HEK293 (cell line): ENCODE measurements around the gene KLHL4.

Experiments used
- CTCF ChIA-PET: fragments of 350-600 bp; formaldehyde crosslinking; extraction: SDS; loops from one replicate; lab custom pipeline; 2021; ENCODE audit warnings: antibody characterized with exemption; lab: Yijun Ruan, JAX
- POLR2A ChIA-PET: fragments of 300-600 bp; formaldehyde crosslinking; extraction: SDS; loops from one replicate; lab custom pipeline; 2020; ENCODE audit warnings: antibody characterized with exemption, inconsistent platforms; lab: Yijun Ruan, JAX
- H3K27ac ChIP-seq: fragments of 200-500 bp; sonication (Bioruptor generic); 2 replicates; pipeline ENCODE4 v1.5.1; 2014; ENCODE audit warnings: low read depth, low read length, control low read depth, inconsistent platforms; ENCODE audit errors: extremely low read depth
- H3K36me3 ChIP-seq, 2 experiments: fragments of 200-500 bp in 1 of 2; sonication (Bioruptor generic) in 1 of 2; 1 replicate in 1 of 2; 2 replicates in 1 of 2; pipeline ENCODE4 v1.5.1; 2014 to 2017; ENCODE audit warnings: inconsistent platforms in 2 of 2, low read length in 2 of 2; ENCODE audit not compliant: control insufficient read depth in 2 of 2, insufficient read depth in 1 of 2
- H3K4me1 ChIP-seq: fragments of 200-500 bp; sonication (Bioruptor generic); 2 replicates; pipeline ENCODE4 v1.5.1; 2014; ENCODE audit warnings: mild to moderate bottlenecking, low read length, inconsistent platforms; ENCODE audit not compliant: control insufficient read depth, insufficient read depth
- H3K4me3 ChIP-seq: 2 replicates; pipeline ENCODE4 v1.5.1; 2011; ENCODE audit warnings: low read depth, mild to moderate bottlenecking, control low read depth, low read length, moderate library complexity
- H3K9me3 ChIP-seq: fragments of 200-500 bp; sonication (Bioruptor generic); 2 replicates; pipeline ENCODE4 v1.5.1; 2014; ENCODE audit warnings: low read depth, low read length, inconsistent platforms; ENCODE audit not compliant: control insufficient read depth, insufficient read depth
- IKZF3 ChIP-seq: fragments of 450-650 bp; IDR thresholded peaks from 2 replicates; pipeline ENCODE4 v1.5.0; 2018; ENCODE audit warnings: missing biosample characterization, mild to moderate bottlenecking, missing genetic modification characterization, moderate library complexity
- OVOL3 ChIP-seq: fragments of 450-650 bp; formaldehyde crosslinking; IDR thresholded peaks from 2 replicates; pipeline ENCODE4 v1.5.1; 2016; ENCODE audit warnings: missing biosample characterization, missing genetic modification characterization
- ZFP41 ChIP-seq: fragments of 450-650 bp; formaldehyde crosslinking; IDR thresholded peaks from 2 replicates; pipeline ENCODE4 v1.5.1; 2016; ENCODE audit warnings: missing biosample characterization, missing genetic modification characterization, borderline replicate concordance
- ZNF133 ChIP-seq: fragments of 450-650 bp; formaldehyde crosslinking; IDR thresholded peaks from 2 replicates; pipeline ENCODE4 v1.5.1; 2016; ENCODE audit warnings: missing biosample characterization, missing genetic modification characterization
- ZNF324 ChIP-seq: fragments of 450-650 bp; formaldehyde crosslinking; IDR thresholded peaks from 2 replicates; pipeline ENCODE4 v1.5.1; 2016; ENCODE audit warnings: missing biosample characterization, missing genetic modification characterization
- ZNF426 ChIP-seq: fragments of 450-650 bp; formaldehyde crosslinking; IDR thresholded peaks from 2 replicates; pipeline ENCODE4 v1.5.1; 2017; ENCODE audit warnings: missing biosample characterization, missing genetic modification characterization, mild to moderate bottlenecking, inconsistent platforms, moderate library complexity
- ZNF596 ChIP-seq: fragments of 450-650 bp; IDR thresholded peaks from 2 replicates; pipeline ENCODE4 v1.5.0; 2018; ENCODE audit warnings: missing biosample characterization, mild to moderate bottlenecking, missing genetic modification characterization, moderate library complexity
- ZNF621 ChIP-seq: fragments of 450-650 bp; formaldehyde crosslinking; IDR thresholded peaks from 2 replicates; pipeline ENCODE4 v1.5.1; 2017; ENCODE audit warnings: missing biosample characterization, missing genetic modification characterization
- ZNF837 ChIP-seq: fragments of 450-650 bp; formaldehyde crosslinking; IDR thresholded peaks from 2 replicates; pipeline ENCODE4 v1.5.1; 2016; ENCODE audit warnings: missing biosample characterization, missing genetic modification characterization
- TF ChIP-seq, protein P1 (sequence below): fragments of 450-650 bp; formaldehyde crosslinking; optimal IDR thresholded peaks from 2 replicates; pipeline ENCODE3; 2016; ENCODE audit warnings: missing biosample characterization, mild to moderate bottlenecking, missing genetic modification characterization
- TF ChIP-seq, protein P2 (sequence below): fragments of 450-650 bp; formaldehyde crosslinking; IDR thresholded peaks from 2 replicates; pipeline ENCODE4 v1.5.1; 2017; ENCODE audit warnings: missing biosample characterization, mild to moderate bottlenecking, missing genetic modification characterization, moderate library complexity
- TF ChIP-seq, protein P3 (sequence below): fragments of 450-650 bp; formaldehyde crosslinking; IDR thresholded peaks from 2 replicates; pipeline ENCODE4 v1.5.1; 2016; ENCODE audit warnings: missing biosample characterization, missing genetic modification characterization
- TF ChIP-seq, protein P4 (sequence below): fragments of 450-650 bp; formaldehyde crosslinking; IDR thresholded peaks from 2 replicates; pipeline ENCODE4 v1.5.1; 2017; ENCODE audit warnings: missing biosample characterization, missing genetic modification characterization
- TF ChIP-seq, protein P5 (sequence below): fragments of 450-650 bp; formaldehyde crosslinking; conservative IDR thresholded peaks from 2 replicates; pipeline ENCODE4 v1.5.1; 2016; ENCODE audit warnings: low read depth, missing biosample characterization, missing genetic modification characterization
- TF ChIP-seq, protein P6 (sequence below): fragments of 450-650 bp; formaldehyde crosslinking; IDR thresholded peaks from 2 replicates; pipeline ENCODE4 v1.5.1; 2016; ENCODE audit warnings: missing biosample characterization, missing genetic modification characterization
- TF ChIP-seq, protein P7 (sequence below): fragments of 450-650 bp; formaldehyde crosslinking; IDR thresholded peaks from 2 replicates; pipeline ENCODE4 v1.5.1; 2016; ENCODE audit warnings: missing biosample characterization, missing genetic modification characterization
- TF ChIP-seq, protein P8 (sequence below): fragments of 450-650 bp; formaldehyde crosslinking; IDR thresholded peaks from 2 replicates; pipeline ENCODE4 v1.5.1; 2016; ENCODE audit warnings: missing biosample characterization, missing genetic modification characterization
- TF ChIP-seq, protein P9 (sequence below): fragments of 450-650 bp; formaldehyde crosslinking; IDR thresholded peaks from 2 replicates; pipeline ENCODE4 v1.5.1; 2016; ENCODE audit warnings: missing biosample characterization, missing genetic modification characterization

KLHL4 gene

DNA sequence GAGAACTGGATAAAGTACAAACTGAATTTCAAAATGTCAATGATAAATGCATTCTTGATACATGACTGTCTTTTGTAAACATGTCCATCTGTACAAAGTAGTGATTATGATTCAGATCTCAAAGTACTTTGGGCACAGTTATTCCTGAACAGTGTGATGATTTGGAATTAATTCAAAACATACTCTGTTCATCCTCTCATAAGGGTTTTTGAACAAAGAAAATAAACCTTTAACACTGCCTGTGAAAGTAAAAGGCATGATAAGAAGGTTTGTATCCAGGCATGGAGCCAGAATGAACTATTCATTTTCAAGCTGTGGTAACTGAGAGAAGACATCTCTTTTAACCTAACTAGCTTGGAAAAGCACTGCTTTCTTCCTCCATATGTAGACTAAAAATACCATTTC lies 883 bp upstream of the KLHL4 start:
- ChIA-PET POLR2A (no interaction called here), CTCF (interaction anchor here (0.6 to 1.5 kb wide), 2 partner anchors 150 to 178 kb away, joined by 3 to 4 read pairs; no protein-coding TSS in a partner anchor)
- TF ChIP-seq ZNF426 (no peak), IKZF3 (tag by site-specific recombination) (no peak), ZNF133 (tag by site-specific recombination) (no peak), ZNF596 (tag by site-specific recombination) (no peak), ZFP41 (tag by site-specific recombination) (no peak)
- TF ChIP-seq, protein P1, sequence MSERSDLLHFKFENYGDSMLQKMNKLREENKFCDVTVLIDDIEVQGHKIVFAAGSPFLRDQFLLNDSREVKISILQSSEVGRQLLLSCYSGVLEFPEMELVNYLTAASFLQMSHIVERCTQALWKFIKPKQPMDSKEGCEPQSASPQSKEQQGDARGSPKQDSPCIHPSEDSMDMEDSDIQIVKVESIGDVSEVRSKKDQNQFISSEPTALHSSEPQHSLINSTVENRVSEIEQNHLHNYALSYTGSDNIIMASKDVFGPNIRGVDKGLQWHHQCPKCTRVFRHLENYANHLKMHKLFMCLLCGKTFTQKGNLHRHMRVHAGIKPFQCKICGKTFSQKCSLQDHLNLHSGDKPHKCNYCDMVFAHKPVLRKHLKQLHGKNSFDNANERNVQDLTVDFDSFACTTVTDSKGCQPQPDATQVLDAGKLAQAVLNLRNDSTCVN (tag by site-specific recombination), result no peak
- TF ChIP-seq, protein P2, sequence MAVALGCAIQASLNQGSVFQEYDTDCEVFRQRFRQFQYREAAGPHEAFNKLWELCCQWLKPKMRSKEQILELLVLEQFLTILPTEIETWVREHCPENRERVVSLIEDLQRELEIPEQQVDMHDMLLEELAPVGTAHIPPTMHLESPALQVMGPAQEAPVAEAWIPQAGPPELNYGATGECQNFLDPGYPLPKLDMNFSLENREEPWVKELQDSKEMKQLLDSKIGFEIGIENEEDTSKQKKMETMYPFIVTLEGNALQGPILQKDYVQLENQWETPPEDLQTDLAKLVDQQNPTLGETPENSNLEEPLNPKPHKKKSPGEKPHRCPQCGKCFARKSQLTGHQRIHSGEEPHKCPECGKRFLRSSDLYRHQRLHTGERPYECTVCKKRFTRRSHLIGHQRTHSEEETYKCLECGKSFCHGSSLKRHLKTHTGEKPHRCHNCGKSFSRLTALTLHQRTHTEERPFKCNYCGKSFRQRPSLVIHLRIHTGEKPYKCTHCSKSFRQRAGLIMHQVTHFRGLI (tag by site-specific recombination), result no peak
- TF ChIP-seq, protein P3, sequence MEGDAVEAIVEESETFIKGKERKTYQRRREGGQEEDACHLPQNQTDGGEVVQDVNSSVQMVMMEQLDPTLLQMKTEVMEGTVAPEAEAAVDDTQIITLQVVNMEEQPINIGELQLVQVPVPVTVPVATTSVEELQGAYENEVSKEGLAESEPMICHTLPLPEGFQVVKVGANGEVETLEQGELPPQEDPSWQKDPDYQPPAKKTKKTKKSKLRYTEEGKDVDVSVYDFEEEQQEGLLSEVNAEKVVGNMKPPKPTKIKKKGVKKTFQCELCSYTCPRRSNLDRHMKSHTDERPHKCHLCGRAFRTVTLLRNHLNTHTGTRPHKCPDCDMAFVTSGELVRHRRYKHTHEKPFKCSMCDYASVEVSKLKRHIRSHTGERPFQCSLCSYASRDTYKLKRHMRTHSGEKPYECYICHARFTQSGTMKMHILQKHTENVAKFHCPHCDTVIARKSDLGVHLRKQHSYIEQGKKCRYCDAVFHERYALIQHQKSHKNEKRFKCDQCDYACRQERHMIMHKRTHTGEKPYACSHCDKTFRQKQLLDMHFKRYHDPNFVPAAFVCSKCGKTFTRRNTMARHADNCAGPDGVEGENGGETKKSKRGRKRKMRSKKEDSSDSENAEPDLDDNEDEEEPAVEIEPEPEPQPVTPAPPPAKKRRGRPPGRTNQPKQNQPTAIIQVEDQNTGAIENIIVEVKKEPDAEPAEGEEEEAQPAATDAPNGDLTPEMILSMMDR, result no peak
- TF ChIP-seq, protein P4, sequence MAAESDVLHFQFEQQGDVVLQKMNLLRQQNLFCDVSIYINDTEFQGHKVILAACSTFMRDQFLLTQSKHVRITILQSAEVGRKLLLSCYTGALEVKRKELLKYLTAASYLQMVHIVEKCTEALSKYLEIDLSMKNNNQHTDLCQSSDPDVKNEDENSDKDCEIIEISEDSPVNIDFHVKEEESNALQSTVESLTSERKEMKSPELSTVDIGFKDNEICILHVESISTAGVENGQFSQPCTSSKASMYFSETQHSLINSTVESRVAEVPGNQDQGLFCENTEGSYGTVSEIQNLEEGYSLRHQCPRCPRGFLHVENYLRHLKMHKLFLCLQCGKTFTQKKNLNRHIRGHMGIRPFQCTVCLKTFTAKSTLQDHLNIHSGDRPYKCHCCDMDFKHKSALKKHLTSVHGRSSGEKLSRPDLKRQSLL (tag by site-specific recombination), result no peak
- Histone ChIP-seq H3K9me3 (no peaks in the 10 kb centered on the region), H3K36me3 (no peaks in the 10 kb centered on the region), H3K4me3 (no peak overlapping the region; the same call in 1 of the 2 replicates), H3K27ac (no peak overlapping the region), H3K4me1 (no peaks in the 10 kb centered on the region)

DNA sequence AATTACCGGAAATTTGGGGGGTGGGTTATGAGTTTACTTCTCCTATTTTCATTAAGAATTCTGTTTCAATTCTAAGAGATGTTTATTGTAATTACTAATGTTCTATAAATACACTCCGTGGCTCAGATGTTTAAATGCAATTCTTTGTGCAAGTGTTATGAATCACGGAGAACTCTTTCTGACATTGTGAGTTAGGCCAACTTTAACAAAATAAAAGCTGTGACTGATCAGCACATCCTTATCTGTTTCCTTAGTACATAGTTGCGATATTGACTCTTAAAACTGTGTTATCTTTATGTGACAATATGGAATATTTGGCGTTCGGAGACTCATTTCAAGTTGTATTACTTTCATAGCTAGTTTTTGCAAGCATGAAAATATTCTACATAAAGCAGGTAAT lies 902 bp downstream of the KLHL4 start:
- POLR2A ChIA-PET, result no interaction called here
- no peaks in the 10 kb centered on the region for H3K9me3 ChIP-seq
- no peaks in the 10 kb centered on the region for H3K36me3 ChIP-seq
- H3K4me1 ChIP-seq, result no peaks in the 10 kb centered on the region
- H3K27ac ChIP-seq, result no peak overlapping the region
- H3K4me3 ChIP-seq, result peak overlapping the region; percentile 43
- CTCF ChIA-PET, result interaction anchor here (1.1 kb wide), 1 partner anchor 64 kb away, joined by 4 read pairs; no protein-coding TSS in a partner anchor
- TF ChIP-seq ZNF837 (tag by site-specific recombination) (no peak), ZNF324 (tag by site-specific recombination) (no peak), ZNF621 (no peak), OVOL3 (tag by site-specific recombination) (no peak)
- TF ChIP-seq, protein P5, sequence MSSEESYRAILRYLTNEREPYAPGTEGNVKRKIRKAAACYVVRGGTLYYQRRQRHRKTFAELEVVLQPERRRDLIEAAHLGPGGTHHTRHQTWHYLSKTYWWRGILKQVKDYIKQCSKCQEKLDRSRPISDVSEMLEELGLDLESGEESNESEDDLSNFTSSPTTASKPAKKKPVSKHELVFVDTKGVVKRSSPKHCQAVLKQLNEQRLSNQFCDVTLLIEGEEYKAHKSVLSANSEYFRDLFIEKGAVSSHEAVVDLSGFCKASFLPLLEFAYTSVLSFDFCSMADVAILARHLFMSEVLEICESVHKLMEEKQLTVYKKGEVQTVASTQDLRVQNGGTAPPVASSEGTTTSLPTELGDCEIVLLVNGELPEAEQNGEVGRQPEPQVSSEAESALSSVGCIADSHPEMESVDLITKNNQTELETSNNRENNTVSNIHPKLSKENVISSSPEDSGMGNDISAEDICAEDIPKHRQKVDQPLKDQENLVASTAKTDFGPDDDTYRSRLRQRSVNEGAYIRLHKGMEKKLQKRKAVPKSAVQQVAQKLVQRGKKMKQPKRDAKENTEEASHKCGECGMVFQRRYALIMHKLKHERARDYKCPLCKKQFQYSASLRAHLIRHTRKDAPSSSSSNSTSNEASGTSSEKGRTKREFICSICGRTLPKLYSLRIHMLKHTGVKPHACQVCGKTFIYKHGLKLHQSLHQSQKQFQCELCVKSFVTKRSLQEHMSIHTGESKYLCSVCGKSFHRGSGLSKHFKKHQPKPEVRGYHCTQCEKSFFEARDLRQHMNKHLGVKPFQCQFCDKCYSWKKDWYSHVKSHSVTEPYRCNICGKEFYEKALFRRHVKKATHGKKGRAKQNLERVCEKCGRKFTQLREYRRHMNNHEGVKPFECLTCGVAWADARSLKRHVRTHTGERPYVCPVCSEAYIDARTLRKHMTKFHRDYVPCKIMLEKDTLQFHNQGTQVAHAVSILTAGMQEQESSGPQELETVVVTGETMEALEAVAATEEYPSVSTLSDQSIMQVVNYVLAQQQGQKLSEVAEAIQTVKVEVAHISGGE (tag by site-specific recombination), result no peak
- TF ChIP-seq, protein P6, sequence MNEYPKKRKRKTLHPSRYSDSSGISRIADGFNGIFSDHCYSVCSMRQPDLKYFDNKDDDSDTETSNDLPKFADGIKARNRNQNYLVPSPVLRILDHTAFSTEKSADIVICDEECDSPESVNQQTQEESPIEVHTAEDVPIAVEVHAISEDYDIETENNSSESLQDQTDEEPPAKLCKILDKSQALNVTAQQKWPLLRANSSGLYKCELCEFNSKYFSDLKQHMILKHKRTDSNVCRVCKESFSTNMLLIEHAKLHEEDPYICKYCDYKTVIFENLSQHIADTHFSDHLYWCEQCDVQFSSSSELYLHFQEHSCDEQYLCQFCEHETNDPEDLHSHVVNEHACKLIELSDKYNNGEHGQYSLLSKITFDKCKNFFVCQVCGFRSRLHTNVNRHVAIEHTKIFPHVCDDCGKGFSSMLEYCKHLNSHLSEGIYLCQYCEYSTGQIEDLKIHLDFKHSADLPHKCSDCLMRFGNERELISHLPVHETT (tag by site-specific recombination), result no peak
- TF ChIP-seq, protein P7, sequence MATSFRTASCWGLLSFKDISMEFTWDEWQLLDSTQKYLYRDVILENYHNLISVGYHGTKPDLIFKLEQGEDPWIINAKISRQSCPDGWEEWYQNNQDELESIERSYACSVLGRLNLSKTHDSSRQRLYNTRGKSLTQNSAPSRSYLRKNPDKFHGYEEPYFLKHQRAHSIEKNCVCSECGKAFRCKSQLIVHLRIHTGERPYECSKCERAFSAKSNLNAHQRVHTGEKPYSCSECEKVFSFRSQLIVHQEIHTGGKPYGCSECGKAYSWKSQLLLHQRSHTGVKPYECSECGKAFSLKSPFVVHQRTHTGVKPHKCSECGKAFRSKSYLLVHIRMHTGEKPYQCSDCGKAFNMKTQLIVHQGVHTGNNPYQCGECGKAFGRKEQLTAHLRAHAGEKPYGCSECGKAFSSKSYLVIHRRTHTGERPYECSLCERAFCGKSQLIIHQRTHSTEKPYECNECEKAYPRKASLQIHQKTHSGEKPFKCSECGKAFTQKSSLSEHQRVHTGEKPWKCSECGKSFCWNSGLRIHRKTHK (tag by site-specific recombination), result no peak
- TF ChIP-seq, protein P8, sequence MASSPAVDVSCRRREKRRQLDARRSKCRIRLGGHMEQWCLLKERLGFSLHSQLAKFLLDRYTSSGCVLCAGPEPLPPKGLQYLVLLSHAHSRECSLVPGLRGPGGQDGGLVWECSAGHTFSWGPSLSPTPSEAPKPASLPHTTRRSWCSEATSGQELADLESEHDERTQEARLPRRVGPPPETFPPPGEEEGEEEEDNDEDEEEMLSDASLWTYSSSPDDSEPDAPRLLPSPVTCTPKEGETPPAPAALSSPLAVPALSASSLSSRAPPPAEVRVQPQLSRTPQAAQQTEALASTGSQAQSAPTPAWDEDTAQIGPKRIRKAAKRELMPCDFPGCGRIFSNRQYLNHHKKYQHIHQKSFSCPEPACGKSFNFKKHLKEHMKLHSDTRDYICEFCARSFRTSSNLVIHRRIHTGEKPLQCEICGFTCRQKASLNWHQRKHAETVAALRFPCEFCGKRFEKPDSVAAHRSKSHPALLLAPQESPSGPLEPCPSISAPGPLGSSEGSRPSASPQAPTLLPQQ (tag by site-specific recombination), result no peak
- TF ChIP-seq, protein P9, sequence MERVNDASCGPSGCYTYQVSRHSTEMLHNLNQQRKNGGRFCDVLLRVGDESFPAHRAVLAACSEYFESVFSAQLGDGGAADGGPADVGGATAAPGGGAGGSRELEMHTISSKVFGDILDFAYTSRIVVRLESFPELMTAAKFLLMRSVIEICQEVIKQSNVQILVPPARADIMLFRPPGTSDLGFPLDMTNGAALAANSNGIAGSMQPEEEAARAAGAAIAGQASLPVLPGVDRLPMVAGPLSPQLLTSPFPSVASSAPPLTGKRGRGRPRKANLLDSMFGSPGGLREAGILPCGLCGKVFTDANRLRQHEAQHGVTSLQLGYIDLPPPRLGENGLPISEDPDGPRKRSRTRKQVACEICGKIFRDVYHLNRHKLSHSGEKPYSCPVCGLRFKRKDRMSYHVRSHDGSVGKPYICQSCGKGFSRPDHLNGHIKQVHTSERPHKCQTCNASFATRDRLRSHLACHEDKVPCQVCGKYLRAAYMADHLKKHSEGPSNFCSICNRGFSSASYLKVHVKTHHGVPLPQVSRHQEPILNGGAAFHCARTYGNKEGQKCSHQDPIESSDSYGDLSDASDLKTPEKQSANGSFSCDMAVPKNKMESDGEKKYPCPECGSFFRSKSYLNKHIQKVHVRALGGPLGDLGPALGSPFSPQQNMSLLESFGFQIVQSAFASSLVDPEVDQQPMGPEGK (tag by site-specific recombination), result no peak
